GM21619 (cell line): ENCODE measurements around the gene VCAM1.

Experiments used
- ATAC-seq: cut with Tn5 transposase; IDR thresholded peaks from one replicate; pipeline ENCODE4 v1.9.1; 2021; ENCODE audit not compliant: unreplicated experiment

The VCAM1 gene

GRCh38 chr1:100721526-100722207 is 2.1 kb downstream of the VCAM1 start:
- ATAC-seq, result no peak

GRCh38 chr1:100722221-100722620 is 2.7 kb downstream of the VCAM1 start:
- ATAC-seq, result no peak

GRCh38 chr1:100724281-100724680 is 4.7 kb downstream of the VCAM1 start:
- no peak for ATAC-seq

GRCh38 chr1:100730130-100730529 is 10.6 kb downstream of the VCAM1 start:
- ATAC-seq, result no peak

- ATAC-seq, result no peak
Measured at GRCh38 chr1:100731309-100731708, 11.8 kb downstream of the VCAM1 start.

DNA sequence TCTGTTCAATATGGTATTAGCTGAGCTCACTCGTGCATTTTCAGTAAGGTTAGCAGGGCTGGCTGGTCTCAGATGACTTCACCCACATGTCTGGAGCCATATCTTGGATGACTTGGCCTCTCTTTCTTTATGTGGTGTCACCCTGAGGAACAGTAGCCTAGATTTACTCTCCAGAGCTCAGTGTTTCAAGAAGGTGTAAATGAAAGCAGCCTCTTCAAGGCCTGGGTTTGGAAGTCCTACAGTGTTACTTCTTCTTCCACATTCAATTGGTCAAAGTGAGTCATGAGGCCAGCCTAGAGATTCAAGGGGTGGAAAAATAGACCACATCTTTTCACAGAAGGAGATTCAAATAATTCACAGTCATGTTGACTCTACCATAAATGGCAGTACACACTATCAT is 12.2 kb downstream of the VCAM1 start:
- no peak for ATAC-seq

DNA sequence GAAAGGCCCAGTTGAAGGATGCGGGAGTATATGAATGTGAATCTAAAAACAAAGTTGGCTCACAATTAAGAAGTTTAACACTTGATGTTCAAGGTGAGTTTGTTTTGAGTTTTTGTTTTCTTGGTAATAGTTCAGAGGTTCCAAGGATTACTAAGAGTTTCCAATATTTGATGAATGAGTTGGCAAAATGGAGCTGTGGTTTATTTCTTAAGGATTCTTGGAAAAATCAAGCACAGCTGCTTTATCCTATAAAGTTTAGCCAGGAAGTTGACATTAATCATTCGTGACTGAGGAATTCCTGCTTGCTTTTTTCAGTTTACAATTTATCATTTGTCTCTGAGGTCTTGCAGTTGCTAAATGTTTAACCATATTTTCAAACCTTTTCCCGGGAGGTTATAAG is 15.1 kb downstream of the VCAM1 start:
- no peak for ATAC-seq

- ATAC-seq, result no peak
Measured at GRCh38 chr1:100735244-100735643, 15.7 kb downstream of the VCAM1 start.

DNA sequence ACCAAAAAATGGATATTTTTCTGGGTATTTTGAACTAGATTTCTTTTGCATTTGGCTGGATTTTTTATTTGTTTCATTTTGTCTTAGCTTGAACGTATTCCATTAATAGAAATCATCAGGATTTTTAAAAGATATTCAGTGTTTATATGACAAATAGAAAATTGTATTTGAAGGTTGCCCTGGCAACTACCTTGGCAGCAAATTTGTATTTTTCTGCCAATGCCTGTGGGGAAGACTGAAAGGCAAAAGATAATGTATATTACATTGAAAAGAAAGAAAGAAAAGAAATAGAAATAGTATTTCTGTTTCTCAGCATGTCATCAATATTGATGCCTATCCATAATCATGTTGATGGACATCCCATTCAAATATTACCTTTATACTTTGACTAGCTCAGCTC is 16.8 kb downstream of the VCAM1 start:
- ATAC-seq, result no peak

GRCh38 chr1:100736746-100737145 is 17.2 kb downstream of the VCAM1 start:
- ATAC-seq, result no peak

DNA sequence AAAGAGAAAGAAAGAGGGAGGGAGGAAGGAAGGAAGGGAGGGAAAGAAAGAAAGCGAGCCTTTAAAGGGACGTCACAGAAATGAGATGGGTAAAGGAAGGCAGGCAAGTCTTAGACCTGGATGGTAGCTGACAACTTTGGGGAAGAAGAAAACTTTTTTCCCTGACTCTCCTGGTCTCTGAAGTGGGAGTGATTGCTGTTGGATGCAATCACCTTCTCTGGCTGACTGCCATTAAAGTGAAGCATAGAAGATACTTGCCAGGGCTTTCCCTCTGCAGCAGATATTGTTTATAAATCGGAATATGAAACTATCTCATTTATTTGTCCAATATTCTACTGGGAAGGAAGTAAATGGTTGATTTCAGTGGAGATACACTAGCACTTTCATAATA is 27.0 kb downstream of the VCAM1 start:
- no peak for ATAC-seq

- ATAC-seq, result no peak
Measured at GRCh38 chr1:100747771-100748170, 28.2 kb downstream of the VCAM1 start.

DNA sequence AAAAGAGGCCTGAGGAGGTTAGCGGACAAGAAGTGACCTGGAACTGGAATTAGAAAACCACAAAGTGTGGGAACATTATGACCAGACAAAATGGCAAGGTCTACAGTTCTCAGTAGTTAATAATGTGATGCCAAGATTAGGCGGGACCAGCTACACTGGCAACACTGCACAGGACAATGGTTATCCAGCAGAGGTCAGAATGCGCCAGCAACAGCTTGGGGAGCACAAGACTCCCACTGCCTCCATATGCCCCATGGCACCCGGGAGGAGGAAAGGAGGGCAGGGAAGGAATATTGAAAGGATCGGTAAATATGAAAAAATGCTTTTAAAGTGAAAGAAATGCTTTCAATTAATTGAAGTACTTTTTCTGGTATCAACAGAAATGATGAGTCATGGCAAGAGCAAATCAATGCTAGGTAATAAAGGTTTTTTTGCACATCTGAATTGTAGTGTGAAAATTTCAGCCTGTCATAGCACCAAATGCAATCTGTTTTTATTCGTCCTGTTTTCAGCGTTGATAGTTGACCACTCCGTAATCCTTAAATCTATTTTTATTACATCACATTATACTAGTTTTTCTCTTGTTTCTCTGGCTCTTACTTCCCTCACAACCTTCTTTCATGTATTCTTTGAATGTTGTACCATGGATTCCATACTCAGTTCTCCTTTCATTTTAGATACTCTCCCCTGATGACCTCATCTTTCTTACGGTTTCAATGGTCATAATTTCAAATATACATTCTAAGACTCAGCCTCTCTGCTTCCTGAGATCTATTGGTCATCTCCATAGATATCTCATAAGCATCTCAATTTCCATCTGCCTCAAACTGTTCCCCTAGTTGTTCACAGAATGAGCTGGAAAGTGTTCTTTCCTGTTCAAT is 30.7 kb downstream of the VCAM1 start:
- ATAC-seq, result no peak

DNA sequence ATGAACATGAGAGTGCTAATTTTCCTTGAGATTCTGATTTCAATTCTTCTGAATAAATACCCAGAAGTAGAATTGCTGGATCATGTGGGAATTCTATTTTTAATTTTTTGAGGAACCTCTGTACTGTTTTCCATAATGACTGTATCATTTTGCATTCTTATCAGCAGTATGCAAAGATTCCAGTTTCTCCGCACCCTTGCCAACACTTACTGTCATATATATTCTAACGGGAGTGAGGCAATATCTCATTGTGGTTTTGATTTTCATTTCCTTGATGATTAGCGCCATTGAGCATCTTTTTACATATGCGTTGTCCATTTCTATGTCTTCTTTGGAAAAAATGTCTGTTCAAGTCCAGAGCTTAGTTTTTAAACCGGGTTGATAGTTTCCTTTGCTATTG is 33.2 kb downstream of the VCAM1 start:
- no peak for ATAC-seq

GRCh38 chr1:100757946-100758345 is 38.4 kb downstream of the VCAM1 start:
- ATAC-seq, result no peak

- ATAC-seq, result no peak
Measured at GRCh38 chr1:100759188-100759587, 39.6 kb downstream of the VCAM1 start.

DNA sequence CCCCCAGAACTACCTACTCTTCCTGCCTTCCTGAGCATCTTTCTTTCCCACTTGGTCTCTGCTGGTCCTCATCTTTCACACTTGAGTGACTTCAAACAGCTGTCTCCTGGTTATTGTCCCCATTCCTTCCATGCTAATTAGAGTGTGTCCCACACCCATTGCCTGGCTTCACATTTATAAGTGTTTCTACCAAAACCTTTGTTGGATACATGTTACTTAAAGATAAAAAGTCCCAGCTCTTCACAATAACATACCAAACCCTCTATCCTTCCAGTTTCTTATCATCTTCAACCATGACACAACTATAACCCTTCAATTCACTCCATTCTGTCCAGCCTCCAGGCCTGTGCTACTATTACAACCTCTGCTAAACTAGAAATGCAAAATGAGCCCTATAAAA is 41.0 kb downstream of the VCAM1 start:
- ATAC-seq, result no peak

DNA sequence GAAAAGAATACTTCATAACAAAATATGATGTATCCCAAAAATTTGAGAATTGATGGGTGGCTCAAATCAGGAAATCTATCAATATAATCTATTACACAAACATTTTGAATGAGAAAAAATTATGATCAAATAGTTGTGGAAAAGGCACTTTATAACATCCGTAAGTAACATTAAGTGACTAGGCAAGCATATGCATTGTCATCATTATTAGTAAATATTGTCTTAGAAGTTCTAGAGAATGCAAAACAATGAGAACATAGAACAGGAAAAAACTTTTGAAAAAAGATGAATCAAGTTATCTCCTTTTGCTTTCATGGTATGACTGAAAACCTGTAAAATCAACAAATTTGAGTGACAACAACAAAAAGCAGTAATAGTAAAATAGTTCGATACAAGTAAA is 42.9 kb downstream of the VCAM1 start:
- ATAC-seq, result no peak

- ATAC-seq, result no peak
Measured at GRCh38 chr1:100767176-100767890, 47.8 kb downstream of the VCAM1 start.

- no peak for ATAC-seq
Measured at GRCh38 chr1:100769323-100769722, 49.8 kb downstream of the VCAM1 start.

GRCh38 chr1:100769906-100770646 is 50.5 kb downstream of the VCAM1 start:
- ATAC-seq, result no peak
